Activated T-cell treated with anti-CD3 and anti-CD28 coated beads, Interleukin-2, amount 50 U/mL, for 4 hours (primary cell): Measurements from ENCODE around the gene TMEM174. TPM values are rescaled to one million over a fixed set of nuclear protein-coding genes. Genes with fewer than 3 reads are reported as not detected.
A peak's percentile ranks its signal among the peaks of the same experiment; 100 is the strongest.
"Not testable (repeated sequence)": the region's sequence is repeated elsewhere in the genome, so short reads cannot be mapped to it uniquely, and the experiment has no call there.

ENCODE experiments used
- ATAC-seq, 2 donors: fragments of 200-7000 bp; cut with Tn5 transposase; one replicate each; pipeline ENCODE4 v1.10.0; 2021
- DNase-seq: peaks from one replicate; pipeline ENCODE4 v3.0.0-alpha.2; 2020
- H3K27me3 Mint-ChIP-seq: one replicate; pipeline ENCODE4 v1.8.0; 2021; ENCODE audit warnings: low read depth, mixed read lengths
- H3K36me3 Mint-ChIP-seq: one replicate; pipeline ENCODE4 v1.8.0; 2022; ENCODE audit warnings: mixed read lengths; ENCODE audit not compliant: insufficient read depth
- H3K4me1 Mint-ChIP-seq: one replicate; pipeline ENCODE4 v1.8.0; 2021; ENCODE audit warnings: low read depth, mixed read lengths
- H3K4me3 Mint-ChIP-seq: one replicate; pipeline ENCODE4 v1.8.0; 2021; ENCODE audit warnings: mild to moderate bottlenecking, moderate library complexity, mixed read lengths
- H3K9me3 Mint-ChIP-seq: one replicate; pipeline ENCODE4 v1.8.0; 2021; ENCODE audit warnings: mixed read lengths
- total RNA-seq, 3 donors: library from RNA; stranded (reverse); gene quantifications; one replicate each; pipeline ENCODE4 v1.2.1, GENCODE V29; 2021

TMEM174 gene
- total RNA-seq, 3 donors from 2014 or later, result not detected

GRCh38 chr5:73197637-73198257, 24.8 kb downstream of the TMEM174 start:
- DNase-seq, result no peak
- Mint-ChIP-seq H3K4me1 (no peaks in the 10 kb centered on the region), H3K27me3 (peaks cover 63% of the 10 kb centered on the region), H3K4me3 (no peak overlapping the region), H3K36me3 (no peaks in the 10 kb centered on the region), H3K9me3 (peaks cover 3% of the 10 kb centered on the region)
- no peak for ATAC-seq

DNA sequence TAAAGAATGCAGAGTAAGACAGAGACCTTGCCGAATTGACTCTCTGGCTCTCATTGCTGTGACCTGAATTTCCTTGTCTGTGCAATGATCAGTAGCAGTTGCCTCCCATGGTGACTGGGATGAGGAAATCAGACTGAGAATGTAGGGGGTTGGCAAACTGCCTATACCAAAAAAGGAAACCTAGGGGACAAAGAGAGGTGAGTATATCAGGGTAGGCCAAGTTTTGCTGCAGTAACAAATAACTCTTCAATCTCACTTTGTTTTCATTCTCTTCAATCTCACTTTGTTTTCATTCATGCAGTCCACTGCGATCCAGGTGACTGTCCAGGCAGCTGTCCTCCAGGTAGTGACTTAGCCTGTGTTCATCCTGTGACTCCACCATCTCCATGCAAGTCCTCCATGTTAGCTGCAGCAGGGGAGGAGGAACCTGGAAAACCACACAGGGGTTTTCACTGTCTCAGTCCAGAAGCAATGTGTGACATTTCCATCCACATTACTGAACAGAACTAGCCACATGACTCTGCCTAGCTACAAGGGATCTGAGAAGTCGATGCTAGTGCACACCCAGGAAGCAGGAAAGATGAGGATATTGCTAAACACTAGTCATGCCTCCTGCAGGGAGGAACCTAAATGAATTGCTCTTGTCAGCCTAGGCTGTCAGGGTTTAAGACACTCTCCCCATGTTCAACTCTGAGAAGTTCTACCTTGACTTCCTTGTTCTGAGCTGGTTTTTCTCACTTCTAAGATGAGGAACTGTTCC, 26.0 kb downstream of the TMEM174 start:
- H3K36me3 Mint-ChIP-seq, result no peaks in the 10 kb centered on the region
- H3K9me3 Mint-ChIP-seq, result peaks cover 3% of the 10 kb centered on the region
- no peak for DNase-seq
- no peaks in the 10 kb centered on the region for H3K4me1 Mint-ChIP-seq
- peaks cover 65% of the 10 kb centered on the region for H3K27me3 Mint-ChIP-seq
- no peak overlapping the region for H3K4me3 Mint-ChIP-seq
- ATAC-seq, result no peak

GRCh38 chr5:73199671-73200070, 26.7 kb downstream of the TMEM174 start:
- DNase-seq, result no peak
- no peaks in the 10 kb centered on the region for H3K36me3 Mint-ChIP-seq
- H3K4me3 Mint-ChIP-seq, result no peak overlapping the region
- no peak for ATAC-seq
- H3K4me1 Mint-ChIP-seq, result no peaks in the 10 kb centered on the region
- H3K27me3 Mint-ChIP-seq, result peaks cover 63% of the 10 kb centered on the region
- peaks cover 3% of the 10 kb centered on the region for H3K9me3 Mint-ChIP-seq

- H3K9me3 Mint-ChIP-seq, result peaks cover 3% of the 10 kb centered on the region
- peaks cover 62% of the 10 kb centered on the region for H3K27me3 Mint-ChIP-seq
- no peak overlapping the region for H3K4me3 Mint-ChIP-seq
- peak; percentile 93 to 96 for ATAC-seq
- peak; percentile 68 for DNase-seq
- no peaks in the 10 kb centered on the region for H3K4me1 Mint-ChIP-seq
- no peaks in the 10 kb centered on the region for H3K36me3 Mint-ChIP-seq
Measured at GRCh38 chr5:73201547-73202513, 28.8 kb downstream of the TMEM174 start.

GRCh38 chr5:73204332-73204731, 31.3 kb downstream of the TMEM174 start:
- H3K27me3 Mint-ChIP-seq, result peaks cover 72% of the 10 kb centered on the region

GRCh38 chr5:73204733-73205132, 31.7 kb downstream of the TMEM174 start:
- Mint-ChIP-seq H3K27me3 (peaks cover 74% of the 10 kb centered on the region), H3K9me3 (peaks cover 15% of the 10 kb centered on the region), H3K4me3 (no peak overlapping the region), H3K4me1 (no peaks in the 10 kb centered on the region), H3K36me3 (no peaks in the 10 kb centered on the region)
- ATAC-seq (no peak), DNase-seq (no peak)

More at GRCh38 chr5:73204332-73204731, 31.3 kb downstream of the TMEM174 start:
- ATAC-seq (no peak), DNase-seq (no peak)
- Mint-ChIP-seq H3K4me1 (no peaks in the 10 kb centered on the region), H3K9me3 (peaks cover 11% of the 10 kb centered on the region), H3K36me3 (no peaks in the 10 kb centered on the region), H3K4me3 (no peak overlapping the region)

DNA sequence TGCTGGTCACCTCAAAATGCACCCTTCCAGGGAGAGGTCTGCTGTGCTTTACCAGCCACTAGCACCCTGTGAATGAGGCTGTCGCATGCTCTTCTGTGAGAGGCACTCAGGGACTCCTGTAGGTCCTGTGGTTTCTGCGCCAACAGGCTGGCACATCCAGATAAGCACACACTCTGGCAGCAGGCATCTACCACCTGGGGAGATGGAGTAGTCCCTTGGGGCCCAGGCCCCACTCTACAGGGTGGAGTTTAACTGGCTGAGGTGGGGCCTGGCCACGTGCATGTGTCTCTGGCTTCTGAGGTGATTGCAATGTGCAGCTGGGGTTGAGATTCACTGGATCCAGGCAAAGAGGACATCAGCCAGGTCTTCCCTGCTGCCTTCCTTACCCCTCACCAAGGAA, 32.3 kb downstream of the TMEM174 start:
- DNase-seq (no peak), ATAC-seq (no peak)
- H3K27me3 Mint-ChIP-seq, result peaks cover 78% of the 10 kb centered on the region

GRCh38 chr5:73207239-73207638, 34.2 kb downstream of the TMEM174 start:
- not testable (repeated sequence) for DNase-seq, H3K4me3 Mint-ChIP-seq, H3K4me1 Mint-ChIP-seq, H3K36me3 Mint-ChIP-seq, ATAC-seq
- Mint-ChIP-seq H3K9me3 (peaks cover 21% of the 10 kb centered on the region), H3K27me3 (peaks cover 83% of the 10 kb centered on the region)

More for the DNA sequence above, 32.3 kb downstream of the TMEM174 start:
- H3K36me3 Mint-ChIP-seq, result no peaks in the 10 kb centered on the region
- no peaks in the 10 kb centered on the region for H3K4me1 Mint-ChIP-seq
- no peak overlapping the region for H3K4me3 Mint-ChIP-seq
- H3K9me3 Mint-ChIP-seq, result peaks cover 21% of the 10 kb centered on the region

- H3K27me3 Mint-ChIP-seq, result peaks cover 87% of the 10 kb centered on the region
Measured at GRCh38 chr5:73209075-73209474, 36.1 kb downstream of the TMEM174 start.

GRCh38 chr5:73212693-73213092, 39.7 kb downstream of the TMEM174 start:
- H3K27me3 Mint-ChIP-seq, result peaks cover 93% of the 10 kb centered on the region
- peaks cover 14% of the 10 kb centered on the region for H3K4me1 Mint-ChIP-seq
- not testable (repeated sequence) for H3K36me3 Mint-ChIP-seq, DNase-seq, H3K4me3 Mint-ChIP-seq, ATAC-seq
- peaks cover 21% of the 10 kb centered on the region for H3K9me3 Mint-ChIP-seq

More at GRCh38 chr5:73209075-73209474, 36.1 kb downstream of the TMEM174 start:
- H3K36me3 Mint-ChIP-seq, H3K4me3 Mint-ChIP-seq, DNase-seq, H3K4me1 Mint-ChIP-seq, ATAC-seq: not testable (repeated sequence)
- H3K9me3 Mint-ChIP-seq, result peaks cover 21% of the 10 kb centered on the region

DNA sequence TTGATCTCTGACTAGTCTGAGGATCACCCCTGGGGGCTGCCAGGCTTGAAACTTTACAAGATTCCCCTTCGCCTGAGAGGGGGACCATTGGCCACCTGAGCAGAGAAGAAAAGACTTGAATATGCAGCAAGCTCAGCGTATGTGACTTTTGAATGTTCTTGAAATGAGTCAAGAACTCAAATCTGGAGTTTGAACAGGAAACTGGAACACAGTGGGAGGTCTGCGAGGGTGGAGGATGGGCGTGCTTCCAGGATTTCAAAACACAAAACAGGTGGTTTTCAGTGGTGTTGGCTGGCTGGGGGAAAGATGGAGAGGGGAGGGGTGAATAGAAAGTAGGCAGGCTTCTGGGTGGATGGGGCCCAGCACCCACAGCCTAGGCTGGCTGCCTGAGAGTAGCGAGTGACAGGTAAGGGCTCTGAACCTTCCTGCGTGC, 40.6 kb downstream of the TMEM174 start:
- H3K36me3 Mint-ChIP-seq, result no peaks in the 10 kb centered on the region
- peaks cover 14% of the 10 kb centered on the region for H3K4me1 Mint-ChIP-seq
- peaks cover 15% of the 10 kb centered on the region for H3K9me3 Mint-ChIP-seq
- DNase-seq (no peak), ATAC-seq (peak; percentile 28 to 46)
- H3K4me3 Mint-ChIP-seq, result no peak overlapping the region
- peaks cover 93% of the 10 kb centered on the region for H3K27me3 Mint-ChIP-seq

DNA sequence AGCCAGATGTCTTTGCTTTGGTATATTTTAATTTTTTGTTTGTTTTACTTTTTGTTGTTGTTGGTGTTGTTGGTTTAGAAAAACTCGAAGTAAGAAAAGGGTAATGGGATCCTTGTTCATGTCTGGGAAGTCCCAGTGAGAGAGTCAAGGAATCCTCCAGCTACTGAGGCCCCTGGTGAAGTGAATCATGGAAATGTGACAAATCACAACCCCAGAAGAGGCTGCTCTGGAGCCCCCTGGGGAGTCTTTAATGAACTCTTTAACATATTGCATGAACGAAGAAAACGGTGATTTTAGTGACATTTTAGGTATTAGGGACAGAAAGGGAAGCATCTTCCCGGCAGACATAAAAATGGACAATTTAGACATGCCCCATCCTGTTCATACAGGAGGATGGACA, 41.3 kb downstream of the TMEM174 start:
- Mint-ChIP-seq H3K9me3 (peaks cover 10% of the 10 kb centered on the region), H3K4me3 (no peak overlapping the region), H3K27me3 (peaks cover 92% of the 10 kb centered on the region), H3K4me1 (peaks cover 14% of the 10 kb centered on the region), H3K36me3 (no peaks in the 10 kb centered on the region)
- ATAC-seq, result no peak
- no peak for DNase-seq

DNA sequence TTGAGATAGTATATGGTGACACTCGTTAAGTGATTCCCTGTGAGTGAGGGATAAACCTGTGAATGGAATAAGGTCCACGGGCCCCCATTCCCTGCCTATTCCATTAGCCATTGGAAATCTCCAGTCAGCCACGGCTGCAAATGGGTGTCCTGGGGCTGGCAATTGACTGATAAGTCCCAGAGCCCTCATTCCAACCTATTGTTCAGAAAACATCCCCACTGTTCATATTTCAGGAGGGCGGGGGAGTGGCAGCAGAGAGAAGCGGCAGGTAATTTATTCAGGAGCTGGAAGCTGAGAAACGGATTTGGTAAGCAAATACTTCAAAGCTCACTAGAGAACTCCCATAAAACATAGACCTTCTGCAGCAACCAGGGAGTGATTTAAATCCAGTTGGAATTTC, 42.0 kb downstream of the TMEM174 start:
- Mint-ChIP-seq H3K4me1 (peaks cover 14% of the 10 kb centered on the region), H3K4me3 (no peak overlapping the region), H3K27me3 (peaks cover 87% of the 10 kb centered on the region), H3K36me3 (no peaks in the 10 kb centered on the region), H3K9me3 (peaks cover 4% of the 10 kb centered on the region)
- ATAC-seq (no peak), DNase-seq (no peak)

- Mint-ChIP-seq H3K9me3 (no peaks in the 10 kb centered on the region), H3K4me3 (no peak overlapping the region), H3K4me1 (peaks cover 14% of the 10 kb centered on the region), H3K27me3 (peaks cover 82% of the 10 kb centered on the region), H3K36me3 (no peaks in the 10 kb centered on the region)
- no peak for DNase-seq
- ATAC-seq, result peak; percentile 10 to 23
Measured at GRCh38 chr5:73215531-73215890, 42.5 kb downstream of the TMEM174 start.
